Neural progenitor cell (in vitro differentiated cells): ENCODE data around the gene ADIG. TPM values are rescaled to one million over a fixed set of nuclear protein-coding genes. Genes with fewer than 3 reads are reported as not detected.

Experiments
- DNase-seq: peaks from one replicate; pipeline ENCODE4 v3.0.0-alpha.2; 2016; ENCODE audit warnings: low spot score
- H2AFZ ChIP-seq: fragments of 200-600 bp; sonication (generic); replicated peaks from 2 replicates; pipeline ENCODE4 v1.6.1; 2016; ENCODE audit warnings: antibody characterized with exemption
- H3F3A ChIP-seq: fragments of 200-600 bp; sonication (generic); 2 replicates; pipeline ENCODE4 v1.6.1; 2016; ENCODE audit warnings: antibody characterized with exemption, low read depth
- H3K27ac ChIP-seq: fragments of 200-600 bp; sonication (generic); 2 replicates; pipeline ENCODE4 v1.5.1; 2016; ENCODE audit warnings: mild to moderate bottlenecking
- H3K27me3 ChIP-seq: fragments of 200-600 bp; sonication (generic); 2 replicates; pipeline ENCODE4 v1.6.1; 2016; ENCODE audit warnings: mild to moderate bottlenecking, moderate library complexity
- H3K36me3 ChIP-seq: fragments of 200-600 bp; sonication (generic); 2 replicates; pipeline ENCODE4 v1.5.1; 2016
- H3K4me1 ChIP-seq: fragments of 200-600 bp; sonication (generic); 2 replicates; pipeline ENCODE4 v1.6.1; 2016; ENCODE audit warnings: mixed run types
- H3K4me2 ChIP-seq: fragments of 200-600 bp; sonication (generic); 2 replicates; pipeline ENCODE4 v1.6.1; 2016
- H3K4me3 ChIP-seq: fragments of 200-600 bp; sonication (generic); 2 replicates; pipeline ENCODE4 v1.5.1; 2016
- H3K79me2 ChIP-seq: fragments of 200-600 bp; sonication (generic); 2 replicates; pipeline ENCODE4 v1.6.1; 2016; ENCODE audit warnings: low read depth
- H3K9ac ChIP-seq: fragments of 200-600 bp; sonication (generic); 2 replicates; pipeline ENCODE4 v1.6.1; 2016
- H3K9me3 ChIP-seq: fragments of 200-600 bp; sonication (generic); 2 replicates; pipeline ENCODE4 v1.5.1; 2016; ENCODE audit warnings: low read depth
- H4K20me1 ChIP-seq: fragments of 200-600 bp; sonication (generic); 2 replicates; pipeline ENCODE4 v1.6.1; 2016; ENCODE audit warnings: low read depth
- H3K27ac Mint-ChIP-seq: 3 replicates; pipeline ENCODE4 v1.8.0; 2021; ENCODE audit warnings: mixed read lengths
- H3K27me3 Mint-ChIP-seq: 2 replicates; pipeline ENCODE4 v1.8.0; 2022; ENCODE audit warnings: low read depth, mild to moderate bottlenecking, inconsistent platforms, moderate library complexity, mixed read lengths; ENCODE audit not compliant: insufficient read depth
- H3K36me3 Mint-ChIP-seq: 3 replicates; pipeline ENCODE4 v1.8.0; 2021; ENCODE audit warnings: mixed read lengths
- H3K4me1 Mint-ChIP-seq: 3 replicates; pipeline ENCODE4 v1.8.0; 2021; ENCODE audit warnings: mixed read lengths
- H3K4me3 Mint-ChIP-seq: 3 replicates; pipeline ENCODE4 v1.8.0; 2021; ENCODE audit warnings: mild to moderate bottlenecking, moderate library complexity, mixed read lengths
- H3K9me3 Mint-ChIP-seq: 3 replicates; pipeline ENCODE4 v1.8.0; 2020; ENCODE audit warnings: mixed read lengths
- EZH2 ChIP-seq: fragments of 200-600 bp; sonication (generic); IDR thresholded peaks from 2 replicates; pipeline ENCODE4 v1.6.1; 2017; ENCODE audit warnings: antibody characterized with exemption, mild to moderate bottlenecking, moderate library complexity
- EZH2phosphoT487 ChIP-seq: fragments of 200-600 bp; sonication (generic); IDR thresholded peaks from 2 replicates; pipeline ENCODE4 v1.6.1; 2017; ENCODE audit warnings: antibody characterized with exemption
- total RNA-seq: library from RNA; depleted of rRNA; stranded (reverse); fragments of >200 nt; gene quantifications from 2 replicates; pipeline ENCODE4 v1.2.3, GENCODE V29; 2015; ENCODE audit warnings: low replicate concordance
- TF ChIP-seq, protein P1 (sequence below): fragments of 200-600 bp; sonication (generic); IDR thresholded peaks from 2 replicates; pipeline ENCODE4 v1.5.1; 2017; ENCODE audit warnings: antibody characterized with exemption, mild to moderate bottlenecking

ADIG gene
- total RNA-seq, 1 donor from 2014 or later: not detected

DNA sequence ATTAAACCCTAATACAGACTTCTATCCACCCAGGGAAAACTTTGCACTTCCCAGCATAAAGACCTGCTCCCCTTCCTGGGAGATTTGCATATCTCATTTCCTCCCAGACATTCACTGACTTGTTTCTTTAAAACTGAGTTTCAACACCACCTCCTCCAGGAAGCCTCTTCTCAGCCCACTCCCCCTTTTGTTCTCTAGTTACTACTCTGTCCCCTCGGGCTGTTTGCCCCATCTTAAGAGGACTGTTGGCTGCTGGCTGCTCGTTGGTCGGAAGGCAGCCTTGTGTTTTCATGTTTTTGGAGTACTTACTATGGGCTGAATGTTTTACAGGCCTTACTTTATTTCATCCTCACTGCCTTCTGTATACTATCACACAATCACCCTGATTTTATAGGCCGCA lies 27.2 kb downstream of the ADIG start:
- Histone ChIP-seq H2AFZ (peak overlapping the region; percentile 39), H3K4me2 (no peak overlapping the region), H3K27me3 (peaks cover 9% of the 10 kb centered on the region), H3K4me3 (no peak overlapping the region), H3K27ac (no peak overlapping the region), H3K36me3 (no peaks in the 10 kb centered on the region), H3K79me2 (no peaks in the 10 kb centered on the region), H4K20me1 (no peaks in the 10 kb centered on the region), H3K9me3 (no peaks in the 10 kb centered on the region), H3K4me1 (no peaks in the 10 kb centered on the region), H3K9ac (no peak overlapping the region), H3F3A (no peaks in the 10 kb centered on the region)
- DNase-seq: no peak
- Mint-ChIP-seq H3K27ac (peak overlapping the region; percentile 11), H3K4me1 (peaks cover 16% of the 10 kb centered on the region), H3K4me3 (no peak overlapping the region), H3K9me3 (no peaks in the 10 kb centered on the region), H3K27me3 (peaks cover 9% of the 10 kb centered on the region), H3K36me3 (no peaks in the 10 kb centered on the region)
- TF ChIP-seq, protein P1, sequence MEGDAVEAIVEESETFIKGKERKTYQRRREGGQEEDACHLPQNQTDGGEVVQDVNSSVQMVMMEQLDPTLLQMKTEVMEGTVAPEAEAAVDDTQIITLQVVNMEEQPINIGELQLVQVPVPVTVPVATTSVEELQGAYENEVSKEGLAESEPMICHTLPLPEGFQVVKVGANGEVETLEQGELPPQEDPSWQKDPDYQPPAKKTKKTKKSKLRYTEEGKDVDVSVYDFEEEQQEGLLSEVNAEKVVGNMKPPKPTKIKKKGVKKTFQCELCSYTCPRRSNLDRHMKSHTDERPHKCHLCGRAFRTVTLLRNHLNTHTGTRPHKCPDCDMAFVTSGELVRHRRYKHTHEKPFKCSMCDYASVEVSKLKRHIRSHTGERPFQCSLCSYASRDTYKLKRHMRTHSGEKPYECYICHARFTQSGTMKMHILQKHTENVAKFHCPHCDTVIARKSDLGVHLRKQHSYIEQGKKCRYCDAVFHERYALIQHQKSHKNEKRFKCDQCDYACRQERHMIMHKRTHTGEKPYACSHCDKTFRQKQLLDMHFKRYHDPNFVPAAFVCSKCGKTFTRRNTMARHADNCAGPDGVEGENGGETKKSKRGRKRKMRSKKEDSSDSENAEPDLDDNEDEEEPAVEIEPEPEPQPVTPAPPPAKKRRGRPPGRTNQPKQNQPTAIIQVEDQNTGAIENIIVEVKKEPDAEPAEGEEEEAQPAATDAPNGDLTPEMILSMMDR: no peak
- TF ChIP-seq EZH2 (no peak), EZH2phosphoT487 (no peak)

DNA sequence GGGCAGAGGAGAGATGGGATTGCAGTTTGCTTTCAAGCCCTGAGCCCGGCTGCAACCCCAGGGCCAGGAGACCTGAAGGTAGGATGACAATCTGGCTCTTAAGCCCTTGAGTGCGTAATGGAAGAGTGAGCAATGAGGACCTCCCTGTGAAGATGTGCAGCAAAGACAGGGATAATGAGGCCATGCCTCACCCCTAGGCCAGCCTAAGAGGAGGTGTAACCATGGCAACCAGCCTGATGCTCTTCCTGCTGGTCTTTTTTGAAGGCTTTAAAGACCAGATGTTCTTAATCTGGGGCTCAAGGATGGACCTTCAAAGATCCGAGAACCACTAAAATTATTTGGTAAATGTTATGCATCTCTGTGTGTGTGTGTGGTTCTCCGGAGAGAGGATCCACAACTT lies 28.8 kb downstream of the ADIG start:
- no peaks in the 10 kb centered on the region for H3K9me3 Mint-ChIP-seq
- H4K20me1 ChIP-seq: no peaks in the 10 kb centered on the region
- no peaks in the 10 kb centered on the region for H3K4me1 ChIP-seq
- H3K27ac Mint-ChIP-seq: no peak overlapping the region
- no peak overlapping the region for H2AFZ ChIP-seq
- no peak overlapping the region for H3K4me2 ChIP-seq
- peaks cover 9% of the 10 kb centered on the region for H3K27me3 Mint-ChIP-seq
- H3K36me3 ChIP-seq: no peaks in the 10 kb centered on the region
- TF ChIP-seq, protein P1: no peak
- TF ChIP-seq EZH2phosphoT487 (no peak), EZH2 (no peak)
- H3K36me3 Mint-ChIP-seq: no peaks in the 10 kb centered on the region
- peak; percentile 69 for DNase-seq
- H3K4me1 Mint-ChIP-seq: peaks cover 15% of the 10 kb centered on the region
- no peak overlapping the region for H3K27ac ChIP-seq
- H3K4me3 ChIP-seq: no peak overlapping the region
- H3K27me3 ChIP-seq: no peaks in the 10 kb centered on the region
- H3K79me2 ChIP-seq: no peaks in the 10 kb centered on the region
- H3F3A ChIP-seq: no peaks in the 10 kb centered on the region
- H3K9ac ChIP-seq: no peak overlapping the region
- no peak overlapping the region for H3K4me3 Mint-ChIP-seq
- H3K9me3 ChIP-seq: no peaks in the 10 kb centered on the region

DNA sequence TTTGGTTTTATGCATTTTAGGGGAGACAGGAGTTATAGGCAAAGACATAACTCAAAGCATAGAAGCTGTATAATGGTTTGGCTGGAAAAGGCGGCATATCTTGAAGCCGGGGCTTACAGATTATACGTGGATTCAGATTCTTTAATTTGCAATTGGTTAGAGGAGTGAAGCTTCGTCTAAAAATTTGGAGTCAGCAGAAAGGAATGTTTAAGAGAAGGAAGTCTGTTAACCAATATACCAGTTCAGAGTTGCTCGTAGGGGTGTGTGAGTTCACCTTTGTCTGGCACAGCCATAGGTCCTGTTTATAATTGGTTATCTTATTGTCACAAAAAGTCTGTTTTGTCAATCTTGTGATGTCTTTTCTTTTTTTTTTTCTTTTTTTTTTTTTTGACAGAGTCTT lies 29.5 kb downstream of the ADIG start:
- H3F3A ChIP-seq: no peaks in the 10 kb centered on the region
- Mint-ChIP-seq H3K9me3 (no peaks in the 10 kb centered on the region), H3K4me1 (peaks cover 10% of the 10 kb centered on the region), H3K27me3 (peaks cover 15% of the 10 kb centered on the region), H3K4me3 (no peak overlapping the region), H3K36me3 (no peaks in the 10 kb centered on the region), H3K27ac (no peak overlapping the region)
- no peak overlapping the region for H3K9ac ChIP-seq
- no peaks in the 10 kb centered on the region for H3K27me3 ChIP-seq
- no peaks in the 10 kb centered on the region for H3K4me1 ChIP-seq
- no peaks in the 10 kb centered on the region for H3K79me2 ChIP-seq
- H3K4me2 ChIP-seq: no peak overlapping the region
- H3K27ac ChIP-seq: no peak overlapping the region
- H3K36me3 ChIP-seq: no peaks in the 10 kb centered on the region
- H2AFZ ChIP-seq: no peak overlapping the region
- H3K9me3 ChIP-seq: no peaks in the 10 kb centered on the region
- no peak for DNase-seq
- no peak overlapping the region for H3K4me3 ChIP-seq
- TF ChIP-seq, protein P1: no peak
- TF ChIP-seq EZH2phosphoT487 (no peak), EZH2 (no peak)
- no peaks in the 10 kb centered on the region for H4K20me1 ChIP-seq
